IPS-NIHi7 (cell line): ENCODE data around the gene ASB18.

ENCODE experiments used
- DNase-seq: peaks from one replicate; pipeline ENCODE4 v3.0.0; 2012; ENCODE audit warnings: mixed read lengths; ENCODE audit errors: extremely low spot score

Gene ASB18

GRCh38 chr2:236241181-236242056 is 22.8 kb downstream of the ASB18 start:
- DNase-seq = no peak

GRCh38 chr2:236240228-236240990 is 23.8 kb downstream of the ASB18 start:
- DNase-seq = peak; percentile 55

GRCh38 chr2:236239276-236240065 is 24.7 kb downstream of the ASB18 start:
- DNase-seq = no peak

- no peak for DNase-seq
Measured at GRCh38 chr2:236238751-236239150, 25.5 kb downstream of the ASB18 start.

- DNase-seq = peak; percentile 76
Measured at GRCh38 chr2:236237468-236238190, 26.6 kb downstream of the ASB18 start.

- peak; percentile 37 for DNase-seq
Measured at GRCh38 chr2:236236559-236237452, 27.4 kb downstream of the ASB18 start.

- DNase-seq = no peak
Measured at GRCh38 chr2:236229186-236229585, 35.0 kb downstream of the ASB18 start.

GRCh38 chr2:236223675-236224074 is 40.5 kb downstream of the ASB18 start:
- no peak for DNase-seq

GRCh38 chr2:236221798-236222197 is 42.4 kb downstream of the ASB18 start:
- DNase-seq = no peak

GRCh38 chr2:236219411-236219810 is 44.8 kb downstream of the ASB18 start:
- DNase-seq = no peak

GRCh38 chr2:236217926-236218325 is 46.3 kb downstream of the ASB18 start:
- no peak for DNase-seq

GRCh38 chr2:236216711-236217110 is 47.5 kb downstream of the ASB18 start:
- no peak for DNase-seq

GRCh38 chr2:236215761-236216333 is 48.4 kb downstream of the ASB18 start:
- no peak for DNase-seq

GRCh38 chr2:236215196-236215595 is 49.0 kb downstream of the ASB18 start:
- DNase-seq = no peak

- DNase-seq = no peak
Measured at GRCh38 chr2:236214376-236214995, 49.7 kb downstream of the ASB18 start.

- DNase-seq = no peak
Measured at GRCh38 chr2:236211296-236211695, 52.9 kb downstream of the ASB18 start.

GRCh38 chr2:236210536-236210935 is 53.7 kb downstream of the ASB18 start:
- no peak for DNase-seq

- no peak for DNase-seq
Measured at GRCh38 chr2:236209996-236210395, 54.2 kb downstream of the ASB18 start.

GRCh38 chr2:236209535-236209934 is 54.7 kb downstream of the ASB18 start:
- peak; percentile 67 for DNase-seq
